IgD-negative memory B cell (primary cell): ENCODE measurements around the gene ARFGAP1. TPM values are rescaled to one million over a fixed set of nuclear protein-coding genes. Genes with fewer than 3 reads are reported as not detected.
A peak's percentile ranks its signal among the peaks of the same experiment; 100 is the strongest.

Source experiments
- H3K27ac Mint-ChIP-seq, 3 donors: one replicate each; pipeline ENCODE4 v1.8.0; 2020 to 2022; ENCODE audit warnings: mild to moderate bottlenecking in 3 of 3, mixed read lengths in 3 of 3, moderate library complexity in 1 of 3
- H3K27me3 Mint-ChIP-seq: one replicate; pipeline ENCODE4 v1.8.0; 2021; ENCODE audit warnings: mixed read lengths
- H3K36me3 Mint-ChIP-seq: one replicate; pipeline ENCODE4 v1.8.0; 2020; ENCODE audit warnings: mild to moderate bottlenecking, mixed read lengths
- H3K4me1 Mint-ChIP-seq, 3 donors: one replicate each; pipeline ENCODE4 v1.8.0; 2020 to 2022; ENCODE audit warnings: mixed read lengths in 3 of 3, mild to moderate bottlenecking in 1 of 3
- H3K4me3 Mint-ChIP-seq, 4 donors: one replicate each; pipeline ENCODE4 v1.8.0; 2020 to 2022; ENCODE audit warnings: mild to moderate bottlenecking in 4 of 4, mixed read lengths in 4 of 4, moderate library complexity in 3 of 4
- H3K9me3 Mint-ChIP-seq, 3 donors: one replicate each; pipeline ENCODE4 v1.8.0; 2020 to 2021; ENCODE audit warnings: mixed read lengths in 3 of 3, mild to moderate bottlenecking in 1 of 3
- polyA plus RNA-seq: library from polyadenylated mRNA; unstranded; fragments of 300-500 nt; fragmentation: Illumina TruSeq; gene quantifications from one replicate; pipeline ENCODE4 v1.2.3, GENCODE V29; 2021

Gene ARFGAP1
- polyA plus RNA-seq, 1 donor from 2014 or later: 12.2 TPM

DNA sequence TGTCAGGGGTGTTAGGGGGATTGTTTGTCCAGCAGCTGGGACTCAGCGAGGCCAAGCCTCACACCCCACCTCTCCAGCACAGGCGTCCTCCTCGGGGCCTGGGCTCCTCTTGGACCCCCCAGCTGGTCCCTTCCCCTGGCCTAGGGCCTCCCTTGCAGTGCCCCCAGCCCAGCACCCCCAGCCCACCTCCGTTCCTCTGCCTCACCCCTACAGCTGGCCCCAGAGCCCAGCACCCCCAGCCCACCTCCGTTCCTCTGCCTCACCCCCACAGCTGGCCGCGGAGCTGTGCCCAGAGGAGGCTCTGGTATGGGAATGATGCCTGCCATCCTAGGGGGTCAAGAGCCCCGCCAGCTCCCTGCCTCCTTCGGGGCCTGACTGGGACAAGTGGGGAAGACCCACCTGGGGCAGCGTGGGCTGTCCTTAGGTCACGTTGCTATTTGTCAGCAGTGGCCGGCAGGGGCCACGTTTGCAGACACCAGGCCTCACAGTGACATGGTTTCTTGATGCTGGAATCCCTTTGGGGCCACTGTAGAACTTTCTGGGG is 12.4 kb downstream of the ARFGAP1 start:
- Mint-ChIP-seq H3K4me1 (no peaks in the 10 kb centered on the region), H3K36me3 (no peaks in the 10 kb centered on the region), H3K4me3 (peak overlapping the region in 1 of 4 donors; percentile 53), H3K27me3 (no peaks in the 10 kb centered on the region), H3K9me3 (no peaks in the 10 kb centered on the region), H3K27ac (no peak overlapping the region)

DNA sequence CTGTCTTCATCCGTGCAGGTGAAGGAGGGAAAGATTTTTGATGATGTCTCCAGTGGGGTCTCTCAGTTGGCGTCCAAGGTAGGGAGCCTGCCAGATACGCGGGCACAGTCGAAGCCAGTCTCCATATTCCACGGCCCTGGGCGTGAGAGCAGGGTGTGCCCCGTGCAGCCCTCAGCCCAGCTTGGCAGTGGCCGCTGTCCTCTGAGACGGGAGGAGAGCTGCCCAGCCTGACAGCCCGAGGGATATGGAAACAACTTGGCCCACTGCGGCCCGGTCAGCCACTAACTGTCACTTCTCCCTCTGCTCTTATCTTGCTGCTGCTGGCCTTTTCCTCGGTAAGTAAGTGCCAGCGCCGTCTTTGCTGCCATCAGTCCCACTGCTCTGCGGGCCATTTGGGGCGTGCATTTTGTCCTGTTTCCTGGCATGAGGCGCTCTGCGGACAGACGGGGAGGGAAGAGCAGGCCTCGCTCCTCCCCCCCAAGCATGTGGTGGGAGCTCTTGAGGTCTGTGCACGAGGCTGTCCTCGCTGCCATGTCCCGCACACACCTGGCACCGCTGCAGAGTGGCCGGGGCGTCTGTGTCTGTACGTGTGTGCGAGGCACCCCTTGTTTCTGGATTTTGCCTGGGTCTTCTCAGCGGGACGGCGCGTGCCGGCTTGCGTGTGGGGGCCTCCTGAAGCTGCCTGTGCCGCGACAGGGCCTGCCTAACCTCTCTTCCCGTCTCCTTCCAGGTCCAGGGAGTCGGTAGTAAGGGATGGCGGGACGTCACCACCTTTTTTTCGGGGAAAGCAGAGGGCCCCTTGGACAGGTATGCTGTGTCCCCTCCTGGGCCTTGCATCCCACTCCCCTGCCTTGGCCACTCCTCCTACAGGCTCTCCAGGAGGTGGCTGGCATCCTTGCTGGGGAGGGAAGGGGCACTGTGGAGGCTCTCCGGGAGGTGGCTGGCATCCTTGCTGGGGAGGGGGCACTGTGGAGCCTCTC is 13.3 kb downstream of the ARFGAP1 start:
- Mint-ChIP-seq H3K4me3 (no peak overlapping the region), H3K4me1 (no peaks in the 10 kb centered on the region), H3K27ac (no peak overlapping the region), H3K27me3 (no peaks in the 10 kb centered on the region), H3K36me3 (no peaks in the 10 kb centered on the region), H3K9me3 (no peaks in the 10 kb centered on the region)

DNA sequence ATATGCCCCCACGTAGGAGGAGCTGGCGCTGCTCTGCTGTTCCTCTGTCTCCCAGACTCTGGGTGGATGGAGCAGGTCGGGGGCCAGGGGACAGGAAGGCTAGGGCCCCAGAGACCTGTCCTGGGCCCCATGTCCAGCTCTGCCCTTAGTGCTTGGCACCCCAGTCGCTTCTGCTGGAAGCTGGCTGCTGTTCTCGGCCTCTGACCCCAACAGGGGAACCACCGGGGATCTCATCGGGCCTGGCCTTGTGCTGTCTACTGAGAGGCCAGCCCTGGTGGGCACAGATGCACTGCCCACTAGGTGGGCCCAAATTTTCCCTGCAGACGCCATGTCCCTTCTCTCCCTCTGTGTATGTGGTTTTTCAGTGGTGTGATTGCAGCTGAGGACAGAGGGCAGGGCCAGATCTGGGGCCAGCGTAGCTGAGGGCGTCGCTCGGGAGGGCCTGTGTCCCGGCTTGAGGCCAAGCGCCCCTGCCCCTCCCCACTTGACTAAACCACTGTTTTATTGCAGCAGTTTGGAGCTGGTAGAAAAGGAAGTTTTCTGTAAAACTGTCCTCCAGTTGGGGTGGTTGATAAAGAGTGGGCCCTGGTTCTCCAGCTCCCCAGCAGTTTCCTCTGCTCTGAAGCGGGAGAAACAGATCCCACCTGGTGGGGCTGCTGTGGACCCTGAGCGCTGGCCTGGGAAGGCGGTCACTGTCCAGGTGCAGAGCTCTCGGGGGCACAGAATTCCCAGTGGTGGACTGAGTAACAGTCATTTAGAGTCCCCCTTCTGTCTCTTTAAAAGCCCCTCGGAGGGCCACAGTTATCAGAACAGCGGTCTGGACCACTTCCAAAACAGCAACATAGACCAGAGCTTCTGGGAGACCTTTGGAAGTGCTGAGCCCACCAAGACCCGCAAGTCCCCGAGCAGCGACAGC is 14.4 kb downstream of the ARFGAP1 start:
- peaks cover 0 to 2% (median 0%) of the 10 kb centered on the region in 3 donors for H3K4me1 Mint-ChIP-seq
- no peaks in the 10 kb centered on the region for H3K36me3 Mint-ChIP-seq
- H3K27me3 Mint-ChIP-seq: no peaks in the 10 kb centered on the region
- no peaks in the 10 kb centered on the region for H3K9me3 Mint-ChIP-seq
- H3K4me3 Mint-ChIP-seq: no peak overlapping the region
- H3K27ac Mint-ChIP-seq: no peak overlapping the region

DNA sequence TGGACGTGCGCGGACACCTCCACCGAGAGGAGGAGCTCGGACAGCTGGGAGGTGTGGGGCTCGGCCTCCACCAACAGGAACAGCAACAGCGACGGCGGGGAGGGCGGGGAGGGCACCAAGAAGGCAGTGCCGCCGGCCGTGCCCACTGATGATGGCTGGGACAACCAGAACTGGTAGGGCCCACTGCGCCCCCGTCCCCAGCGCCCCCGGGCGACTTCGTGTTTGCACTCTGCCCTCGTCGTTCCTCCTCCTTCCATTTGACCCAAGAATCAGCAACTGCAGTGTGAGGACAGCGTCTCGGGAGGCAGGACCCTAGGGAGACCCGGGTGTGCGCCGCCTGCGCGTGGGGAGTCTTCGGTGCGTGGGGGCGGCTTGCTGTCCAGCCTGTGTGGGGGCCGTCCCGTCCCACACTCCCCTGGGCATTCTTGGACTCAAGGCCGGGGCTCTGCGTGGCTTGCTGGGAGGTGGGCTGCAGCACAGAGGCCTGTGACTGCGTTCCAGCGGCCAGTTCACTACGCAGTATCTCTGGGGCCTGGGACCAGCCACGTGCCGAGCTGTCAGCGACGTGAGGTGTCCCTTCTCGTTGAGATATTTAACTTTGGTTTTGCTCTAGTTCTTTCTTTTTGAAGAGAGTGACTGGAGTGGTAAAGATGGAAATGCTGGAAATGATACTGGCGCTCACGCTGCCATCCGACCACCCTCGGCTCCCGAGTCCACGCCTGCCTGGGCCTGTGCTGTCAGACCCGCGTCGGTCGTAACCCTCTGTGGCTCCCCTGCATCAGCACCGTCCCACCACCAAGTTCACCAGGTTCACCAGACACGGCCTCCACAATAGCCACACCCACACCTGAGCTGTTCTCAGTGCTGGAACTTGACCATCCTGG is 15.3 kb downstream of the ARFGAP1 start:
- Mint-ChIP-seq H3K36me3 (no peaks in the 10 kb centered on the region), H3K27me3 (no peaks in the 10 kb centered on the region), H3K9me3 (no peaks in the 10 kb centered on the region), H3K4me3 (no peak overlapping the region), H3K27ac (no peak overlapping the region), H3K4me1 (peaks cover 0 to 3% (median 0%) of the 10 kb centered on the region in 3 donors)

DNA sequence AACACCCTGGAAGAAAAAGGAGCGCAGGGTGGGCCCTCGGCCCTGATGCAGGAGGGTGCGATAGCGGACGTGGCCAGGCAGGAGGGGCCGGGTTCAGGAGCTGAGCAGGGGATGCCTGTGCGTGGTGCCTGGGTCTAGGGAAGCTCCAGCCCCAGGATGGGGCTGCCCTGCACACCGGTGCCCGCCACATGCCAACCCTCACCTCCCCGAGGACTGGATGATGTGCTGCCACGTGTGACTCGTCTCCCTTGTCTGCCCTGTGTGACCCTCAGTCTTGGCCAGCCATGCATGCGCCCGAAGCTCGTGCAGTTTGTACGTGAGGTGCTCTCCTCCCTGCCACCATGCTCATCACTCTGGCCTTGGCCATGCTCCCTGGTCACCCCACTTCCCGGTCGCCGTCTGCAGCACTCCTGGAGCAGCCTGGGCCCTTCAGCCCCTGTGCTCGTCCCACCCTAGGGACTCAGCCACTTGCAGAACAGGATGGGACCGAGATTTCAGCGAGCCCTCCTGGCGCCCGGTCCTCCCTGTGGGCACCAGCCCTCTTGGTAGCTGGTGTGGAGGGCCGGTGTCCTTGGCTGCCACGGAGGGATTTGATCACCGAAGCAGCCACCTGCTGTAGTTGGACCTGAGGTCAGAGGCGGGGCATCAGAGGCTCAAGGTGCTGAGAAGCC is 16.1 kb downstream of the ARFGAP1 start:
- Mint-ChIP-seq H3K4me1 (peaks cover 0 to 3% (median 0%) of the 10 kb centered on the region in 3 donors), H3K27me3 (no peaks in the 10 kb centered on the region), H3K4me3 (no peak overlapping the region), H3K9me3 (no peaks in the 10 kb centered on the region), H3K36me3 (no peaks in the 10 kb centered on the region), H3K27ac (no peak overlapping the region)

DNA sequence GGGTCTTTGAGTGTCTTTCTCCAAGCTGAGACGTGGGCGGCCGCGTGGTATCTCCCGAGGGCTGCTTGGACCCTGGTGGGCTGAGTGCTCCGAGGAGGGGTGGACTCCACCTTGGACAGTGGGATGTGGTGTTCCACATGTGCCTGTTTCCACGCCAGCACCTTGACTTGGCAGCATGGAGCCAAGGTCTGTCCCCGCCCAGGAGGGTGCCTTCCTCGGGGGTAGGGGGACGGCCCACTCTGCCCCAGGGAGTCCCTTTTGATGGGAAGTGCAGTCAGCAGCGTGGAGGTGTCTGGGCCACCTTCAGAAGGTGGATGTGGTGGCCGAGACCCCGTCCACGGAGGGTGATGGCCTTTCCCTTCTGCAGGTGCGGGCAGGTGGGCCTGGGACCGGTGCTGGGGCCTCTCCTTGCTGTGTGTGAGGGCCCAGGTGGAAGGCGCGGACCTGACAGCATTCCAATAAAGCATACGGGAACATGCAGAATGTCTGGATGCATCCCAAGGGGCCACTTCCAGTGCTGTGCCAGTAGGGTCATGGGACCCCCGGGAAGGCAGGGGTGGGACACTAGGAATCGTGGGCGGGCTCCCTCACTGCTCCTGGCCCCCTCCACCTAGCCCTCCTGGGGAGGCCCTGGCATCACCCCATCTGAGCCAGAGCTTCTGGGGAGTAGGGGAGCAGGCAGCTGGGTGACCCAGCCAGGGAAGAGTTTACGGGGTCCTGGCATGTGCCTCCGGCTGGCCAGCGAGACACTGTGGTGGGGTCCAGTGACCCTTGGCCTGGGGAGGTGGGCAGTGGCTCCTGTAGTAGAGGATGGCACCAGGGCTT is 16.9 kb downstream of the ARFGAP1 start:
- Mint-ChIP-seq H3K4me1 (peaks cover 0 to 3% (median 0%) of the 10 kb centered on the region in 3 donors), H3K27ac (no peak overlapping the region), H3K9me3 (no peaks in the 10 kb centered on the region), H3K36me3 (no peaks in the 10 kb centered on the region), H3K4me3 (no peak overlapping the region), H3K27me3 (no peaks in the 10 kb centered on the region)

DNA sequence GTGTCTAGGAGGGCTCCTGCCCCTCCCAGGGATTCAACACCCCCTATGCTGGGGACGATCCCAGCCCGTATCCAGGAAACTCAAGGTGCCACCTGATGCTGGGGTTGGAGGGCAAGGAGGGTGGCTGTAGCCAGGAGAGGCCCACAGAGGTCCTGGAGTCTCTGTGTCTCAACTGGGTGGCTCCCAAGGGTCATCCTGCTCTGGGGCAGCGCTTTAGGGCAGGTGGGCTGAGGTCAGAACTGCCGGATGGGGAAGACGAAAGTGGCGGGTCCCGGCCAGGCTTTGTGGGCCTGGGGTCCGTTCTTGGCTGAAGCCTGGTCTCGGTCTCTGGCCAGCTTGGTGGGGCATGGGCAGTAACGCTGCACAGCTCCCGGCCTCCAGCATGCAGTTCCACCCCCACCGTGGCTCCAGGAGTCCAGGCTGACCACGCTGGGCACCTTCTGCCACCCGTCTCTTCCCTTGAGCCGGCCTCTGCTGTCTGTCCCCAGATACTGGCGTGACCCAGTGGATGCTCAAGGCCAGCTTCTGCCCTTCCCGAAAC is 17.6 kb downstream of the ARFGAP1 start:
- no peak overlapping the region for H3K4me3 Mint-ChIP-seq
- H3K36me3 Mint-ChIP-seq: no peaks in the 10 kb centered on the region

DNA sequence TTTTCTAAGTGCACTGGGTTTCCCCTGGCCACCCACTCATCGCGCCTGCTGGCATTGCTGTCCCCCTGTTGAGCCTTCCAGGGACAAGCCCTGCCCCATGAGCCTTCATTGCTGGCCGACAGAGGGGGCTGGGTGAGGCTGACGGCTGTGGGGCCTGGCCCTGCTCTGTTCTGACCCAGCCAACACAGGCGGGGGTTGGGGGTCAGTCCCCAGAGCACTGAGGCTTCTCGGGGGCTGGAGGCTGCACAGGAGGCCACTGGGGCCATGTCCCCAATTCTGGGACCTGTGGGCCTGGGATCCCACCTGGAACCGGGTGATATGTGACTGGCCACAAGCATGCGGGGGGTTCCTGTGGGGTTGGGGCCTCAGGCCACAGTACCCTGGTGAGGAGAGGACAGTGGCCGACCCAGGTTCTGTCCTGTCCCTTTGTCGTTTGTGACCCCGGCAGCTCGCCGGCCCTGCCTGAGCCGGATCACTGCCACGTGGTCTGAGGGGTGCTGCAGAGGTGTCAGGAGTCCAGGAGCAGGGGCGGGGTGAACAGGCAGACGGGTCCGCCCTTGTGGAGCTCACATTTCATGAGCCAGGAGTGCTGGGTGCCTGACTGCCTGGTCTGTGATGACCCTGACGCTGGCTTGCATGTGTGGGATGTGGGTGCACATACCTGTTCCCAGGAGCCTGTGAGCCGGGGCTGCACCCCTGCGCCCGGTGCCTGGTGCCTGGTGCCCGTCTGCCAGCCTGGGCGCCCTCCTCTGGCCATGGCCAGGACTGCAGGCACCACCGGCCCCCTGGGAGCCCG is 18.3 kb downstream of the ARFGAP1 start:
- H3K4me1 Mint-ChIP-seq: peaks cover 0 to 3% (median 1%) of the 10 kb centered on the region in 3 donors
- H3K36me3 Mint-ChIP-seq: no peaks in the 10 kb centered on the region
- peaks cover 4% of the 10 kb centered on the region for H3K27me3 Mint-ChIP-seq
- no peak overlapping the region for H3K27ac Mint-ChIP-seq
- no peak overlapping the region for H3K4me3 Mint-ChIP-seq
- no peaks in the 10 kb centered on the region for H3K9me3 Mint-ChIP-seq

More for the DNA sequence above, 17.6 kb downstream of the ARFGAP1 start:
- Mint-ChIP-seq H3K27me3 (peaks cover 4% of the 10 kb centered on the region), H3K27ac (no peak overlapping the region), H3K9me3 (no peaks in the 10 kb centered on the region), H3K4me1 (peaks cover 0 to 3% (median 1%) of the 10 kb centered on the region in 3 donors)

DNA sequence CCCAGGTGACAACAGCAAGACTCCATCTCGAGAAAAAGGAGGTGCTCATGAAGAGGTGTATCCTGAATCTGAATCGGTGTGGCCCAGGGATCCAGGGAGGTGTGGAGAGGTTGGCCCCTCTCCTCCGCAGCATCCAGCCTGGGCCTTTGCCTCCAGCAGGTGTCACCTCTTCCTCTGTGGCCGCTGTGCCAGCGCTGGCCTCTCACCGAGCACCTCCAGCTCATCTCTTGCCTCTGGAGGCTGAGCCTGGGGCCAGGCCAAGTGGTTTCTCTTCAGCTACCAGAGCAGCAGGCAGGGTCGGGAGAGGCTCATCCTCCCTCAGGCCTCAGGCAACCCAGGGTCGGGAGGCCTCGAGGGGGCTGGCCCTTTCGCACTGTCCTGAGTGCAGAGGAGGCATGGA is 19.2 kb downstream of the ARFGAP1 start:
- Mint-ChIP-seq H3K4me1 (peaks cover 0 to 3% (median 1%) of the 10 kb centered on the region in 3 donors), H3K9me3 (no peaks in the 10 kb centered on the region), H3K27ac (no peak overlapping the region), H3K36me3 (no peaks in the 10 kb centered on the region), H3K27me3 (peaks cover 4% of the 10 kb centered on the region), H3K4me3 (no peak overlapping the region)

DNA sequence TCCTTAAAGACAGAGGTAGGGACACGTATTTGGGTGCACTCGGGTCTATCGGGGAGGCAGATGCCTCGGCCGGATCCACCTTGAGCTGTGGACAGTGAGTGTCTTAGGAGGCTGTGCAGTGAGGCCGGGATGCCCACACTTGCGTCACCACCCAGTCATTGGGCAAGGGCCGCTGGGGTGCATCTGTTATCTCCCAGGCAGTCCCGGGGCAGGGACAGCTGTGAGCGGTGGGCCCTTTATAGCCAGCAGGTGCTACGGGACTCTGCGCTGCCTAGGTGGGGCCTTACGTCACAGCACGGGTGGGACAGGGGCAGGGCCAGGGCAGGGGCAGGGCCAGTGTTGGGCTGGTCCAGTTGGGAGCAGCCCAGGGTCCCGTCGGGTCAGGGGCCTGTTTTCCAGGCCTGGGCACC is 19.7 kb downstream of the ARFGAP1 start:
- Mint-ChIP-seq H3K27me3 (peaks cover 4% of the 10 kb centered on the region), H3K36me3 (no peaks in the 10 kb centered on the region), H3K4me1 (peaks cover 0 to 3% (median 1%) of the 10 kb centered on the region in 3 donors), H3K27ac (no peak overlapping the region), H3K9me3 (no peaks in the 10 kb centered on the region), H3K4me3 (peak overlapping the region in 1 of 4 donors; percentile 49)

DNA sequence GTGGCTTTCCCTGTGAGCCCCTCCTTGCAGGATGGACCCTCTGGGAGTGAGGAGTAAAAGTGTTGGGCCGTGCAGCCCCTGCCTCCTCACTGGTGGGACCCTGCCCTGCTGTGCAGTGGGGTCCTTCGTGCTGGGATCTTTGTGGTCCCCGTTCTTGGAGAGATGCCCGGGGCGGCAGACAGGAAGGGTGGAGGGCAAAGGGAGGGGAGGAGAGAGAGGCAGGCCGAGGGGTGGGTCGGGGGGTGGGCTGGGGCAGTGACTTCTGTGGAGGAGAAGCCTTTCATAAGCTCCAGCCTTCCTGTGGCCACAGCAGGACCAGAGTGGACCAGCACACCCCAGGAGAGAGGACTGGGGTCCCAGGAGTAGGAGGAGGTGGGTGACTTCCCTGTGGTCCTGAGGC is 20.3 kb downstream of the ARFGAP1 start, which contains the start of gene COL20A1:
COL20A1 (plus strand) TSS at position 283 of the 400 bp plus-strand sequence. CDS start 1,922 bp downstream, outside the sequence.
- H3K4me3 Mint-ChIP-seq: peak within 1 kb of the TSS in 1 of 4 donors; percentile 49
- H3K36me3 Mint-ChIP-seq: no peaks in the 10 kb centered on the region
- H3K27ac Mint-ChIP-seq: no peak within 1 kb of the TSS
- no peaks in the 10 kb centered on the region for H3K9me3 Mint-ChIP-seq
- H3K4me1 Mint-ChIP-seq: peaks cover 0 to 3% (median 1%) of the 10 kb centered on the region in 3 donors
- peaks cover 4% of the 10 kb centered on the region for H3K27me3 Mint-ChIP-seq

DNA sequence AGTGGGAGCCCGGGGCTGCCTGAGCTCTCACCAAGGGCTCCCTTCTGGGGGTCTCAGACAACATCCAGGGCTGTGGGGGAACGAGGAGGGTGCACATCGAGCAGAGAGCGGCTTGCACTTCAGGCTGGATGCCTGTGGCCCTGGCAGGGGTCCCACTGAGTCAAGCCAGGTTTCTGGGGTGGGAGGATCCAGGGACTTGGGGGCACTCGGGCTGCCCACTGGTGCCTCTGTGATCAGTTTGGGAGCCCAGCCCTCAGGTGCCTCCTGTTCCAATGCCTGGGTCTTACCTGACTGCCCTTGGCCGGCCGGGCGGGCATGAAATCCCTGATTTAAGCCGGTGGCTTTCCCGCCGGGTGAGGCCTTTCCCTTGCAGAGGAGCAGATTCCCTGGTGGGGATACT is 20.8 kb downstream of the ARFGAP1 start:
- Mint-ChIP-seq H3K36me3 (no peaks in the 10 kb centered on the region), H3K4me3 (no peak overlapping the region), H3K27me3 (peaks cover 6% of the 10 kb centered on the region), H3K9me3 (no peaks in the 10 kb centered on the region), H3K4me1 (peaks cover 0 to 3% (median 1%) of the 10 kb centered on the region in 3 donors), H3K27ac (no peak overlapping the region)
